GM13977 (cell line): ENCODE results near the gene NLRP5.

Experiments
- DNase-seq: peaks from one replicate; pipeline ENCODE4 v3.0.0; 2012; ENCODE audit warnings: low spot score
- CTCF ChIP-seq: IDR thresholded peaks from 2 replicates; pipeline ENCODE4 v1.5.1; 2012; ENCODE audit warnings: mild to moderate bottlenecking, control low read depth; ENCODE audit not compliant: insufficient read depth; ENCODE audit errors: extremely low read depth, missing control alignments
- in situ Hi-C: fragments of 300-500 bp; cut with MboI; formaldehyde crosslinking; loops from one replicate; pipeline ENCODE4 v1.12.0; 2022; ENCODE audit warnings: low sequenced_read_pairs, low pct_unique_long_range_greater_than_20kb, mixed read lengths, inconsistent platforms; ENCODE audit not compliant: unreplicated experiment

NLRP5 gene

DNA sequence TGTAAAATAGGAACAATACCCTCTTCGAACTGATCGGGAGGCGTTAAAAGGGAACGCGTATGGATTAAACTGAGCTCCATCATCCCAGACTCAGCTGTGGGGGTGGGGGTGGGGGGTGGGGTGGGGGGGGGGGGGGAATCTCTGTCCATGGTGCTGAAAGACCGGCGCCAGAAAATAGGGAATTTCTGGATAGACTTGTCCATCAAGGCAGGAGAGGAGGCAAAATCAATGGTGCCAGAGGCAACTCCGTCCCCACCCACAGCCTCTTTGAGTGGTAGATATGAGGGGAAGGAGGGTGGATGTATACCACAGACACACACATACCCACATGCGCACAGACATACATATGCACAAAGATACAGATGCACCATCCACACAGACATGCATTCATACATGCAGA is 97.1 kb downstream of the NLRP5 start:
- TF ChIP-seq CTCF, result no peak
- in situ Hi-C loops, result no loop called here
- no peak for DNase-seq

DNA sequence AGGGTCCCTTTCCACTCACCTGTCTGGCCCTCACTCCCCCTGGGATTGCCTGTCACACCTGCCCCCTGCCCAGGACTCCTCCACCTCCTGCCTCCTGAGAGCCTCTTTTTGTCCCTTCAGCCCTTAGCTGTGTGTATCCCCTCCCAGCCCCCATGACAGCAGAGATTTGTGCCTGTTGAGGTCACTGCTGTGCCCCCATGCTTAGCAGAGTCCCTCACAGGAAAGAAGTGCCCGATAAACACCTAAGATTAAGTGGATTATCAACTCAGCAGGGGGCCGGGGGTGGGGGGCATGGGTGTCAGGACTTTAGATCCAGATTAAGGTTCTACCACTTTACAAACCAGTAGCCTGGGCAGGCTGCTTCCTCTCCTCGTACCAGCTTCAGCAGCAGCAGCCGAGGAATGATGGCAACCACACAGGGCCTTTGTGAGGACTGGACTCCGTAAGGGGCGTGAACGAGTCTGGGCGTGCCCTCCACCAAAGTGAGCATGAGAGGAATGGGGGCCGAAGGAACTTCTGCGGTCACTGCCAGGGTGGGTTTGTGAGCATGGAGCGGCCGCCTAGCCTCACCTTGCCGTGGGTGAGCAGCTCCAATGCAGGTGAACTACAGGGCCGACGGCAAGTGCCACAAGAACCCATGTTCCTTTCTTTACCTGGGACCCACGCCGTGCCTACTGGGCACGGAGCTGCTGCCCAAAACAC is 98.4 kb downstream of the NLRP5 start:
- in situ Hi-C loops, result no loop called here
- no peak for DNase-seq
- TF ChIP-seq CTCF, result no peak

GRCh38 chr19:56085571-56086275 is 99.1 kb downstream of the NLRP5 start:
- in situ Hi-C loops, result no loop called here

DNA sequence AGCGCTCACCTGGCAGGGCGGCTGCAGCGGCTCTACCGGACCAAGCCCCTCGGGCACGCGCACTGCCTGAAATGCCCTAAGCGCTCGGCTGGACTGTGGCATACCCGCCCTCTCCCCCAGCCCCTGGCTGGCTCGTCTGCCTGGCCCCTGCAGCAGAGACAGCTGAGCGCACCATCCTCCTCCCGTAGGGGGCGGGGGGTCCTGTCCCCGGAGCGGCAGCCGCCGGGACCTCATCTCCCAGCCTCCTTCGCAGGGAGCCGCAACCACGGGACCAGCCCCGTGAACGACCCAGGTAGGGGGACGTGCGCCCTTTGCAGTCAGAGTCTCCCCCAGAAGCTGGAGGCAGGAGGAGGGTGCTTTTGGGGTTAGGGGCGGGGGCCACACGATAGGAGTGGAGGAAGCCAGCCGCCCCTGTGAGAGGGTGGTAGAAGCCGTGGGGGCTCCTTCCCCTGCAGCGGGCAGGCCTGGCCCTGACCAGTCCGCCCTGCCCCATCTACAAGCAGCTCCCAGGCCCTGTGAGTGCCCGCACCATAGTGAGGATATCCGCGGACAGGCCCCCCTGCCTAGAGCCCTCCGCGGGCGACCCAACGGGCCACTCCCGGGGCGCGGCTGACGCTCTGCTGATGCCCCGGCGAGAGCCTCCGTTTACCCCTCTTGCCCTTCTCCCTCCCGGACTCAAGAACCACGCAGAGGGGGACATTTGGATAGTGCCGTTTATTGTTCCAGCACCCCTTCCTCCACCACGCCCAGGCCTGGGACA is 100.3 kb downstream of the NLRP5 start:
- DNase-seq, result peak; percentile 18
- in situ Hi-C loops, result no loop called here
- no peak for TF ChIP-seq CTCF

More at GRCh38 chr19:56085571-56086275, 99.1 kb downstream of the NLRP5 start:
- no peak for TF ChIP-seq CTCF
- DNase-seq, result no peak

DNA sequence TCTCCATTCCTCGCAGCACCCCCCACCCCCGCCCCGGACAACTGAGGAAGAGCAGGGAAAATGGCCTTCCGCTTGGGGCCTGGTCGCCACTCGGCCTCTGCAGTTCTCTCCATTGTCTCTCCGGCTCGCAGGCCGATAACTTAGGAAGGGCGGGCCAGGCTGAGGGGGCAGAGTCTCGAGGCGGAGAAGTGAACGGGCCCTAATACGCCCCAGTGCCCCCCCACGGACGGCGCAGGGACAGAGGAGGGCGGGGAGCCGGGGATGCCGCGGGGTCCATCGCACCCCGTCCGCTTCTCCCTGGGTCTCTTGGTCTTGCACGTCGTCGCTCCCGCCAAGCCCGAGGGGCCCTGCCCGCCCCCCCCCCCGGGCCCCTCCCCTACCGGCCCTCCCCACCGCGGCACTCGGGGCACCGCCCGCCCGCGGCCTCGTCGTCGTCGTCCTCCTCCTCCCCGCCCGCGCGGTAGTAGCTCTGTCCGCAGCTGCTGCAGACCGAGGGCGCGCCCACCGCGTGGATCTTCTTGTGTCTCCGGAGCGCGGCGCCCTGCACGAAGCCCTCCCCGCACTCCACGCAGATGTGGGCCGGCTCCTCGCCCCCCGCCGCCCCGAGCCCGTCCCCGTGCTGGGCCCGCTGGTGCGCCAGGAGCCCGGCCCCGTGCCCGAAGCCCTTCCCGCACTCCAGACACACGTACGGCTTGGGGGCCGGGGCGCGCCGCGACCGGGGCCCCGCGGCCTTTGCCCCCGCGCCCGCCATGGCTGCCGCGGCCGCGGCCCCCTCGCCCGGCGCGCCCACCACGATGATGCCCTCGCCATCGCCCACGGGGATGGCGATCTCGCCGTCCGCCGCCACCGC is 101.3 kb downstream of the NLRP5 start:
- TF ChIP-seq CTCF, result no peak
- no peak for DNase-seq
- in situ Hi-C loops, result no loop called here
